MCF 10A (cell line): ENCODE results near the gene AJUBA. TPM values are rescaled to one million over a fixed set of nuclear protein-coding genes. Genes with fewer than 3 reads are reported as not detected.
"Not testable (repeated sequence)": the region's sequence is repeated elsewhere in the genome, so short reads cannot be mapped to it uniquely, and the experiment has no call there.

Experiments used
- BruUV-seq: library from RNA; stranded (reverse); fragments of 400-500 nt; replicated peaks from 2 replicates; lab custom pipeline; 2021; lab: Mats Ljungman, UMichigan
- CTCF ChIA-PET: fragments of 300-600 bp; sonication (Branson Sonifier 250); formaldehyde crosslinking; extraction: SDS; loops from one replicate; lab custom pipeline; 2021; ENCODE audit warnings: antibody characterized with exemption, inconsistent platforms; lab: Yijun Ruan, JAX
- POLR2A ChIA-PET: fragments of 300-600, 350-650 bp; sonication (Branson Sonifier 250); formaldehyde crosslinking; extraction: SDS; loops from one replicate; lab custom pipeline; 2020; ENCODE audit warnings: antibody characterized with exemption, inconsistent platforms; lab: Yijun Ruan, JAX
- DNase-seq: peaks from one replicate; pipeline ENCODE4 v3.0.0-alpha.2; 2018; ENCODE audit not compliant: unreplicated experiment
- H3K27ac Mint-ChIP-seq: one replicate; pipeline ENCODE4 v1.8.0; 2022; ENCODE audit warnings: mild to moderate bottlenecking, low read depth, mixed read lengths; ENCODE audit not compliant: unreplicated experiment
- H3K27me3 Mint-ChIP-seq: one replicate; pipeline ENCODE4 v1.8.0; 2022; ENCODE audit warnings: mixed read lengths; ENCODE audit not compliant: insufficient read depth, unreplicated experiment
- H3K36me3 Mint-ChIP-seq: one replicate; pipeline ENCODE4 v1.8.0; 2022; ENCODE audit warnings: mild to moderate bottlenecking, moderate library complexity, mixed read lengths; ENCODE audit not compliant: insufficient read depth, unreplicated experiment
- H3K4me1 Mint-ChIP-seq: one replicate; pipeline ENCODE4 v1.8.0; 2022; ENCODE audit warnings: mixed read lengths; ENCODE audit not compliant: insufficient read depth, unreplicated experiment
- H3K4me3 Mint-ChIP-seq: one replicate; pipeline ENCODE4 v1.8.0; 2022; ENCODE audit warnings: mild to moderate bottlenecking, moderate library complexity, mixed read lengths; ENCODE audit not compliant: unreplicated experiment
- H3K9me3 Mint-ChIP-seq: one replicate; pipeline ENCODE4 v1.8.0; 2022; ENCODE audit warnings: mixed read lengths; ENCODE audit not compliant: unreplicated experiment
- intact Hi-C: fragments of 100-400 bp; cut with micrococcal nuclease; formaldehyde crosslinking; loops from 2 replicates; pipeline ENCODE4 v1.14.1; 2022
- total RNA-seq: library from RNA; stranded (reverse); gene quantifications from 2 replicates; pipeline ENCODE4 v1.2.3, GENCODE V29; 2022
- TF ChIP-seq, protein P1 (sequence below): fragments of 200-600 bp; IDR thresholded peaks from one replicate; pipeline ENCODE4 v1.8.0; 2022; ENCODE audit warnings: antibody characterized with exemption, mild to moderate bottlenecking; ENCODE audit not compliant: unreplicated experiment

The AJUBA gene
- total RNA-seq, 1 experiment from 2014 or later: 138 TPM

- H3K4me1 Mint-ChIP-seq: no peaks in the 10 kb centered on the region
- H3K4me3 Mint-ChIP-seq: no peak overlapping the region
- ChIA-PET POLR2A (interaction anchor here (0.7 to 3.3 kb wide), 7 partner anchors 8 to 97 kb away, joined by 3 to 15 read pairs (median 4); no protein-coding TSS in a partner anchor), CTCF (interaction anchor here (0.5 to 17.1 kb wide), 9 partner anchors 11 to 225 kb away, joined by 3 to 331 read pairs (median 4); partner anchors contain the start of gene AJUBA)
- no peak overlapping the region for H3K27ac Mint-ChIP-seq
- H3K9me3 Mint-ChIP-seq: no peaks in the 10 kb centered on the region
- TF ChIP-seq, protein P1, sequence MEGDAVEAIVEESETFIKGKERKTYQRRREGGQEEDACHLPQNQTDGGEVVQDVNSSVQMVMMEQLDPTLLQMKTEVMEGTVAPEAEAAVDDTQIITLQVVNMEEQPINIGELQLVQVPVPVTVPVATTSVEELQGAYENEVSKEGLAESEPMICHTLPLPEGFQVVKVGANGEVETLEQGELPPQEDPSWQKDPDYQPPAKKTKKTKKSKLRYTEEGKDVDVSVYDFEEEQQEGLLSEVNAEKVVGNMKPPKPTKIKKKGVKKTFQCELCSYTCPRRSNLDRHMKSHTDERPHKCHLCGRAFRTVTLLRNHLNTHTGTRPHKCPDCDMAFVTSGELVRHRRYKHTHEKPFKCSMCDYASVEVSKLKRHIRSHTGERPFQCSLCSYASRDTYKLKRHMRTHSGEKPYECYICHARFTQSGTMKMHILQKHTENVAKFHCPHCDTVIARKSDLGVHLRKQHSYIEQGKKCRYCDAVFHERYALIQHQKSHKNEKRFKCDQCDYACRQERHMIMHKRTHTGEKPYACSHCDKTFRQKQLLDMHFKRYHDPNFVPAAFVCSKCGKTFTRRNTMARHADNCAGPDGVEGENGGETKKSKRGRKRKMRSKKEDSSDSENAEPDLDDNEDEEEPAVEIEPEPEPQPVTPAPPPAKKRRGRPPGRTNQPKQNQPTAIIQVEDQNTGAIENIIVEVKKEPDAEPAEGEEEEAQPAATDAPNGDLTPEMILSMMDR: no peak
- BruUV-seq: no TSS peak
- intact Hi-C loops: no loop called here
- no peak for DNase-seq
- no peaks in the 10 kb centered on the region for H3K27me3 Mint-ChIP-seq
- peaks cover 3% of the 10 kb centered on the region for H3K36me3 Mint-ChIP-seq
Measured at GRCh38 chr14:22962061-22962676, 20.2 kb downstream of the AJUBA start.

DNA sequence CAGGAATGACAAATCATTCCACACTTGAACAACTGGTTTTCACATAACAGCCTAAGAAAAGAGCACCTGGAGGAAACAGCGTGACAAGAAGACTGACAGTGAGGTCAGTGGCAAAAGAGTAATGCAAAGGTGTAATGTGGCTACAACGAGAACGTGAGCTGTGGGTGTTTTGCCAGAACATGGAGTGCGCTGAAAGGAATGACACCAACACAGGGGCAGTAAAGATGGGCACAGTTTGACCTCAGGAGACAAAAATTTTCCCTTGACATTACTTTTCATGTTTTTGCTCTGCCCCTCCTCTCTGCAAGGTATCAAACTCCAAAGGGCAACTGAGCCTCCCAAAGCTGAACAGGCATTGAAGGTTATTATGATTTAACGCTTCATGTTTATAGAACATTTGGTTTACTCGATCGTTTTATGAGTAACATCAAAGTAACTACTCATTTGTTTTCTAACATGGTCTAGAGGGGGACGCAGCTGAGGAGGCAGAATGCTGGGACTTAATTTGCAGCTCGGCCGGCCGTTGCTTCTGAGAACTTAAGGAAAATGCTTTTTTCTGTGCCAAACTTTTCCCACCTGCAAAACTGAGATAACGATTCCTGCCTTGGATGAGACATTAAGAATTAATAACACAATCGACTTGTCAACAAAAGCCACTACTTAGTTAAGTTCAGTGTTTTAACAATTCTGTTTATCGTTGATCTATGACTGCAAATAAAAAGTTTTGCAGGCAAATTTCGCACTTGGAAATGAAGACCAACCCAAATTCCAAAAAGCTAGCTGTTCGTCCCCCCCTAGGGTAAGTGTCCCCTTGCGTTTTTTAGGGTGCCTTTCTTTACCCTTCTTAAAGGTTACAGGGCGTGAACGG, 26.4 kb downstream of the AJUBA start:
- POLR2A ChIA-PET: interaction anchor here (0.7 to 5.2 kb wide), 26 partner anchors 10 to 1159 kb away, joined by 3 to 79 read pairs (median 10); partner anchors contain the start of genes AJUBA, DCAF11, LRP10 and MMP14
- CTCF ChIA-PET: interaction anchor here (0.6 to 4.1 kb wide), 24 partner anchors 10 to 298 kb away, joined by 3 to 37 read pairs (median 4); partner anchors contain the start of genes AJUBA, CDH24 and PRMT5
- intact Hi-C loops: no loop called here
- Mint-ChIP-seq H3K9me3 (no peaks in the 10 kb centered on the region), H3K4me3 (peak overlapping the region; percentile 90), H3K36me3 (peaks cover 22% of the 10 kb centered on the region), H3K27me3 (no peaks in the 10 kb centered on the region), H3K27ac (peak overlapping the region; percentile 66), H3K4me1 (peaks cover 9% of the 10 kb centered on the region)
- TF ChIP-seq, protein P1: no peak
- DNase-seq: peak; percentile 3
- BruUV-seq: no TSS peak

- Mint-ChIP-seq H3K9me3 (no peaks in the 10 kb centered on the region), H3K27me3 (no peaks in the 10 kb centered on the region), H3K27ac (no peak overlapping the region), H3K4me3 (no peak overlapping the region), H3K4me1 (peaks cover 9% of the 10 kb centered on the region), H3K36me3 (peaks cover 57% of the 10 kb centered on the region)
- CTCF ChIA-PET: interaction anchor here (0.5 to 3.0 kb wide), 4 partner anchors 22 to 122 kb away, joined by 3 to 17 read pairs (median 4); no protein-coding TSS in a partner anchor
- BruUV-seq: no TSS peak
- TF ChIP-seq, protein P1: no peak
- intact Hi-C loops: no loop called here
- POLR2A ChIA-PET: interaction anchor here (1.7 kb wide), 1 partner anchor 23 kb away, joined by 3 read pairs; the partner anchor contains the start of gene PRMT5
- no peak for DNase-seq
Measured at GRCh38 chr14:22952418-22952817, 29.9 kb downstream of the AJUBA start.

DNA sequence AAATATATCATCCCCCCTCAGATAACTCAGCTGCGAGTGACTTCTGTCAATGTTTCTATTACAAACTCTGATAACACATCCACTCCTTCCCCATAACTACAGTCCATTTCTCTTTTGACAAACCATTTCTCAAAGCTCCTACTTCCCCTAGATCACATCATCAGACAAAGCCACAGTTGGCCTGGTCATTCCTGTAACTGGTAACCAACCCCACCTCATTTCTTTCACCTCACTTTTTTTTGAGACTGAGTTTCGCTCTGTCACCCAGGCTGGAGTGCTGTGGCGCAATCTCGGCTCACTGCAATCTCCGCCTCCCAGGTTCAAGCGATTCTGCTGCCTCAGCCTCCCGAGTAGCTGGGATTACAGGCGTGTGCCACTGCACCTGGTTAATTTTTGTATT, 30.6 kb downstream of the AJUBA start:
- BruUV-seq, intact Hi-C loops, DNase-seq, H3K4me3 Mint-ChIP-seq, H3K27me3 Mint-ChIP-seq, H3K4me1 Mint-ChIP-seq, H3K9me3 Mint-ChIP-seq: not testable (repeated sequence)
- peaks cover 64% of the 10 kb centered on the region for H3K36me3 Mint-ChIP-seq
- POLR2A ChIA-PET: interaction anchor here (0.7 to 1.7 kb wide), 3 partner anchors 9 to 22 kb away, joined by 3 read pairs; partner anchors contain the start of gene PRMT5
- H3K27ac Mint-ChIP-seq: peak overlapping the region; percentile 11
- CTCF ChIA-PET: interaction anchor here (0.6 to 4.1 kb wide), 7 partner anchors 17 to 674 kb away, joined by 3 to 21 read pairs (median 3); partner anchors contain the start of gene PRMT5
